ENCODE measurements around the gene GOLGA8Q.
"Not testable (repeated sequence)": the region's sequence is repeated elsewhere in the genome, so short reads cannot be mapped to it uniquely, and the experiment has no call there.

Gene GOLGA8Q

GRCh38 chr15:30551750-30552149, at the start of gene GOLGA8Q:
Gene GOLGA8Q (plus strand): TSS chr15:30552050. CDS start chr15:30552078, 28 bp downstream.
- DNase-seq (ENCODE audit: low spot score); FAIRE-seq: not testable (repeated sequence)

DNA sequence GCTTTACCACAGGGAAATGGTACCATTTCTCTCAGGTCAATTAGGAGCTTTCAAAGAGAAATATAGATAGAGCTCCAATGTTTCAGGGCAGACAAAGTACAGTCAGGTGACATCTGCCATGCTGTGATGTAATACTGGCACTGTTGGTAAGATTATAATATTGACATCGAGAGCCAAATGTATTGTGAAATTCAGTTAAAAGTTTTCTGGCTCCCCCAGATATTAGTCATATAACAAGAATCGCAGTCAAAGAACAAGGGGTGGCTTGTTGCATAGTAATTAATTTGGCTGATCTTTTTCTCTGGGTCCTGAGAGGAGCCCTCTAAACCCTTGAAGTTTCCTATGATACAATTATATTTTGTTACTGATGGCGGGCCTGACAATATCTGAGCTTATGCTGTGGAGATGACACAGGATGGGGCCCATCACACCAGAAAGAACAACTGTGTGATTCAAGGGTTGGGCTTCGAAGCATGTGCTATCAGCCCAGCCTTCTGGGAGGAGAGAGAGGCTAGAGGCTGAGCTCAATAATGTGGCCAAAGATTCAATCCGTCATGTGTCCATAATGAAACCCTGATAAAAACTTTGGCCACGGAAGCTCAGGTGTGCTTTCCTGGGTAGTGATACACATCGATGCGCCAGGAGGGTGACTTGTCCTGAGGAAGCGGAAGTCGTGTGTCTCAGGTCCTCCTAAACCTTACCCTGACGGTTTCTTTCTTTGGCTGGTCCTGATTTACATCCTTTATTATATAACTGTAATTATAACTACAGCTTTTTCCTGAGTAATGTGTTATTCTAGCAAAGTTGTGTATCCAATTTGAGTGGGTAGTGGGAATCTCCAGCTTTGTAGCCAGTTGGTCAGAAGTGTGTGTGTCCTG, 48.7 kb upstream of the GOLGA8Q start:
- not testable (repeated sequence) for FAIRE-seq; DNase-seq (ENCODE audit: low spot score)

- not testable (repeated sequence) for DNase-seq (ENCODE audit: low spot score); FAIRE-seq
These were observed 47.5 kb upstream of the GOLGA8Q start for GRCh38 chr15:30504162-30504843.

DNA sequence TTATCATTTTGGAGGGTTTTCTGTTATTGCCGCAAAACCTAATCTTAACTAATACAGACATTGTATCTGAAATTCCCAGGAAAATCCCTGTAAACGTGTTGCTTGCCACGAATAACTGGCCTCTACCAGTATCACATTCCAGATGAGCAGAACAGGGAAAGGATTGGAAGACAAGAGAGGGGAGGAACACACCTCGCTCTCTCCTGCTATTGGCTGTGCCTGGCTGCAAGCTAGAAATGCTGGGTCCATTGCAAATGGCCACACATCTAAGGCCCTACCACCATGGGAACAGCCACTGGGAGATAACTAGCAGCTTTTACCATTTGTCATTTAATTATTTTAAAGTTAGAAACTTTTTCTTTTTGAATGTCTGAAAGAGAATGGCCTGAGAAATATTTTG, 37.3 kb upstream of the GOLGA8Q start:
- DNase-seq (ENCODE audit: low spot score), result not testable (repeated sequence)

GRCh38 chr15:30523453-30524243, 28.2 kb upstream of the GOLGA8Q start:
- not testable (repeated sequence) for DNase-seq (ENCODE audit: low spot score); FAIRE-seq

More for the DNA sequence above, 37.3 kb upstream of the GOLGA8Q start:
- not testable (repeated sequence) for FAIRE-seq

DNA sequence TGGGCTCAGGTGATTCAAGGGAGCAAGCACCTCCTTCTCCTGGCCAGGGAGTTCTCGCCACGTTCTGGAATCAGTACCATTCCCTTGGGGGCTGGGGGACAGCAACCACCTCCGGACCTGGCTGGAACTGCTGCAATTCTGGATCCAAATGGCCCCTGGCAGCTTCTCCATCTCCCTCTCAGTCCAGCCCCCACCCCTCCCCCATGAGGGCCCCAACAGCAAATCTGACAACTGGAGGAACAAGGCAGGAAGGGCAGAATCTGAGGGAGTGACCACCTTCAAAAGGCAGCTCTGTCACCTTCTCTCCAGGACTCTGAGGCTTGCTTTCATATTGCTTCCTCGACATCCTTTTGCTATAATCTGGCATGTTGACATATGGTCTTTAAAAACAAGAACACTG, 25.9 kb upstream of the GOLGA8Q start:
- not testable (repeated sequence) for FAIRE-seq; DNase-seq (ENCODE audit: low spot score)

- not testable (repeated sequence) for DNase-seq (ENCODE audit: low spot score); FAIRE-seq
These were observed 22.8 kb upstream of the GOLGA8Q start for GRCh38 chr15:30529049-30529448.

DNA sequence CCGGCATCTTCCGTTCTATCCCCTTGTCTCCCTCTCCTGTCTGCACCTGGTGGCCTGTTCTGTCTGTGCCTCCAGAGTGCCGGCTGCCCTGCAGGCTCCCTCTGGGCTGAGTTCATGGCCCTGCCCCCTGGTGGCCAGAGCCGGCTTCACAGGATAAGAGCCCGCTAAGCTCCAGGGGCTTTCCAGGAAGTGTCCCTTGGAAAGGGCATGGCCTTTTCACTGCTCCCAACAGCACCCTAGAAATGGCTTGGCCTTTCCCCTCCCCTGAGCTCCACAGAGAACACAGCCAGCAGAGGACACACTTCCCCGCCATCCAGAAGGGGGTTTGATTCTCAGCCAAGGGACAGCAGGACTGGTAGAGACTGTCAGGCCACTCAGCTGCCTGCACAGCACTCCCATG, 15.1 kb downstream of the GOLGA8Q start:
- not testable (repeated sequence) for FAIRE-seq; DNase-seq (ENCODE audit: low spot score)

DNA sequence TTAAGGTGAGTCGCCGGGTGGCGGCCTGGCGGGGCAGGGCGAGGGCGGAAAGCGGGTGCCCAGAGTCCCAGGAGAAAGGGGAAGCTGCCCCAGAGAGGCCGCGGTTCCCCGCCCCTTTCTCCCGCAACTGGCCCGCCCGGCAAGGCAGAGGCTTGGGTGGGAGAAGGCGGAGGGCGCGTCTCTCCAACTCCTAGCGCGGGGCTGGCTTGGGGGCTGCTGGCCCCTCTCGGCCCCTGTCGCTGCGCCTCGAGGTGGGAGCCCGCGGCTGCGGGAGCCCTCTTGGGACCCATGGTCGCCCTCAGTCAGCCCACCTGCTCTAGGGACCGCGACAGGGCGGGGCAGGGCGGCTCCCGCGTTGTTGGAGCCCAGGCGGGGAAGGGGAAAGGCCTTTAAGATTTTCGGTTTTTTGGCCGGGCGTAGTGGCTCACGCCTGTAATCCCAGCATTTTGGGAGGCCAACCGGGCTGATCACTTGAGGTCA, 21.2 kb downstream of the GOLGA8Q start:
- not testable (repeated sequence) for FAIRE-seq; DNase-seq (ENCODE audit: low spot score)

- peak; percentile 94 for FAIRE-seq
- DNase-seq (ENCODE audit: low spot score), result not testable (repeated sequence)
These were observed 27.6 kb downstream of the GOLGA8Q start for GRCh38 chr15:30579394-30579970.

GRCh38 chr15:30580716-30581115, 28.9 kb downstream of the GOLGA8Q start:
- not testable (repeated sequence) for FAIRE-seq; DNase-seq (ENCODE audit: low spot score)

- DNase-seq (ENCODE audit: low spot score), result not testable (repeated sequence)
- FAIRE-seq, result peak; percentile 79
These were observed 47.1 kb downstream of the GOLGA8Q start for GRCh38 chr15:30598953-30599352.

- FAIRE-seq; DNase-seq (ENCODE audit: low spot score): not testable (repeated sequence)
These were observed 51.9 kb downstream of the GOLGA8Q start, which contains the start of gene GOLGA8H for GRCh38 chr15:30603796-30604195. Gene GOLGA8H (plus strand): TSS chr15:30604028. CDS start chr15:30604126, 98 bp downstream.

All from RCC 7860 (cell line).